Tibial nerve (tissue), 4 donors: ENCODE results near the gene ACBD5.

ENCODE experiments used
- CTCF ChIP-seq, 5 experiments: fragments of 200-600 bp in 3 of 5; fragments of 450-650 bp in 2 of 5; sonication (generic) in 3 of 5; IDR thresholded peaks; one replicate each; pipeline ENCODE4 v1.5.1; 2016 to 2019; ENCODE audit warnings: antibody characterized with exemption in 5 of 5, mild to moderate bottlenecking in 3 of 5, moderate library complexity in 2 of 5
- EP300 ChIP-seq, 2 donors: sonication (generic); formaldehyde crosslinking; IDR thresholded peaks; one replicate each; pipeline ENCODE4 v1.6.1; 2017; ENCODE audit warnings: antibody characterized with exemption in 2 of 2, mild to moderate bottlenecking in 1 of 2
- POLR2A ChIP-seq, 2 donors: fragments of 450-650 bp; IDR thresholded peaks; one replicate each; pipeline ENCODE4 v1.6.1; 2017; ENCODE audit warnings: antibody characterized with exemption in 2 of 2, mild to moderate bottlenecking in 2 of 2, moderate library complexity in 2 of 2

- TF ChIP-seq CTCF (IDR thresholded peaks at IDR 0.05) (no peak), POLR2A (IDR thresholded peaks at IDR 0.05) (no peak), EP300 (IDR thresholded peaks at IDR 0.05) (no peak)
Measured at GRCh38 chr10:27152687-27153086, 87.9 kb downstream of the ACBD5 start.
